ENCODE measurements around the gene EPHB1. TPM values are rescaled to one million over a fixed set of nuclear protein-coding genes. Genes with fewer than 3 reads are reported as not detected.

EPHB1 gene
- total RNA-seq, 1 donor from 2014 or later = 1.8 TPM

DNA sequence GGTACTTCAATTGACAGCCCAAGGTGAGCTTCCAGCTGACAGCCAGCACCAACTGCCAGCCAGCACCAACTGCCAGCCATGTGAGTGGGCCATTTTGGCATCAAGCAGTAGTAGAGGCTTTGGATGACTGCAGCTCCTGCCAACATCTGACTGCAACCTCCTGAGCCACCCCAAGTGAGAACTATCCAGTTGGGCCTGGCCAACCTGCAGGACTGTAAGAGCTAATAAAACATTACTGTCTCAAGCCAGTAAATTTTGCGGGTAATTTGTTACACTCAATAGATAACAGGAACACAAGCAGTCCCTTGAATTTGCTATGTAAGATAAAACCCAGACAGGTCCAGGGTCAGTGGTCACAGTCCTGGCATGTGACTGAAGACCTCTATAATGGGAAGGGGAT, 29.7 kb downstream of the EPHB1 start:
- H3K27me3 Mint-ChIP-seq = peaks cover 8% of the 10 kb centered on the region
- no peaks in the 10 kb centered on the region for H3K9me3 Mint-ChIP-seq (ENCODE audit: low read depth)

DNA sequence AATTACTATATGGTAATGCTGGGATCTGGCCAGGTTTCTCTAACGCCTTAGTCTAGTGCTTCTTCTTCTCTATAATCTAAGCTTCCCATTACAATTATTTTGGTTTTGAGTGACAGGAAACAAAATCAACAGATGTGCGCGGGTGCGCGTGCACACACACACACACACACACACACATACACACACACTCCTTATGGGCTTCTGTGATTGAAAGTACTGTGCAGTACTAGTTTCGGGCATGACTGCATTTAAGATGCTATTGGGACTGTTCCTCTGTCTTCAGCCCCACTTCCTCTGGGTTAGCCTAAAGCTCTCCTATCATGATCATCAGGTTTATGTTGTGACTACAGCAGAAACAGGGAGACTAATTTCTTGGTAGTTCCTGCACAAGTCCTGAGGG, 32.2 kb downstream of the EPHB1 start:
- H3K36me3 Mint-ChIP-seq (ENCODE audit: insufficient read depth) = no peaks in the 10 kb centered on the region
- TF ChIP-seq, protein P1, sequence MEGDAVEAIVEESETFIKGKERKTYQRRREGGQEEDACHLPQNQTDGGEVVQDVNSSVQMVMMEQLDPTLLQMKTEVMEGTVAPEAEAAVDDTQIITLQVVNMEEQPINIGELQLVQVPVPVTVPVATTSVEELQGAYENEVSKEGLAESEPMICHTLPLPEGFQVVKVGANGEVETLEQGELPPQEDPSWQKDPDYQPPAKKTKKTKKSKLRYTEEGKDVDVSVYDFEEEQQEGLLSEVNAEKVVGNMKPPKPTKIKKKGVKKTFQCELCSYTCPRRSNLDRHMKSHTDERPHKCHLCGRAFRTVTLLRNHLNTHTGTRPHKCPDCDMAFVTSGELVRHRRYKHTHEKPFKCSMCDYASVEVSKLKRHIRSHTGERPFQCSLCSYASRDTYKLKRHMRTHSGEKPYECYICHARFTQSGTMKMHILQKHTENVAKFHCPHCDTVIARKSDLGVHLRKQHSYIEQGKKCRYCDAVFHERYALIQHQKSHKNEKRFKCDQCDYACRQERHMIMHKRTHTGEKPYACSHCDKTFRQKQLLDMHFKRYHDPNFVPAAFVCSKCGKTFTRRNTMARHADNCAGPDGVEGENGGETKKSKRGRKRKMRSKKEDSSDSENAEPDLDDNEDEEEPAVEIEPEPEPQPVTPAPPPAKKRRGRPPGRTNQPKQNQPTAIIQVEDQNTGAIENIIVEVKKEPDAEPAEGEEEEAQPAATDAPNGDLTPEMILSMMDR (IDR thresholded peaks at IDR 0.05; ENCODE audit: unreplicated experiment) = no peak
- H3K27me3 Mint-ChIP-seq = peaks cover 11% of the 10 kb centered on the region
- no peaks in the 10 kb centered on the region for H3K4me1 Mint-ChIP-seq (ENCODE audit: low read depth)
- no peak for DNase-seq (ENCODE audit: low spot score, unreplicated experiment)
- no peaks in the 10 kb centered on the region for H3K9me3 Mint-ChIP-seq (ENCODE audit: low read depth)
- H3K27ac Mint-ChIP-seq = no peak overlapping the region
- H3K4me3 Mint-ChIP-seq (ENCODE audit: low read depth) = no peak overlapping the region

More for the DNA sequence above, 29.7 kb downstream of the EPHB1 start:
- Mint-ChIP-seq H3K4me3 (ENCODE audit: low read depth) (no peak overlapping the region), H3K4me1 (ENCODE audit: low read depth) (no peaks in the 10 kb centered on the region), H3K27ac (no peak overlapping the region), H3K36me3 (ENCODE audit: insufficient read depth) (no peaks in the 10 kb centered on the region)
- TF ChIP-seq, protein P1 (IDR thresholded peaks at IDR 0.05; ENCODE audit: unreplicated experiment) = no peak
- no peak for DNase-seq (ENCODE audit: low spot score, unreplicated experiment)

DNA sequence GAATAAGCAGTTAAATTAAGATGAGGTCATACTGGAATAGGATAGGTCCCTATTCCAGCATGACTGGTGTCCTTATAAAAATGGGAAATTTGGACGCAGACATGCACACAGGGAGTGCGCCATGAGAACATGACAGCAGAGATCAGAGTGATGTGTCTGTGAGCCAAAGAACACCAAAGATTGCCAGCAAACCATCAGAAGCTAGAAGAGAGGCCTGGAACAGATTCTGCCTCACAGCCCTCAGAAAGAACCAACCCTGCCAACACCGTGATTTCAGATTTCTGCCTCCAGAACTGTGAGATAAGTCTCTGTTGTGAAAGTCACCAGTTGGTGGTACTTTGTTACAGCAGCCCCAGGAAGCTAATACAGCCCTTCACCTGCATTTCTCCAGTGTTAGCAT, 34.7 kb downstream of the EPHB1 start:
- Mint-ChIP-seq H3K4me3 (ENCODE audit: low read depth) (no peak overlapping the region), H3K27ac (no peak overlapping the region), H3K9me3 (ENCODE audit: low read depth) (no peaks in the 10 kb centered on the region), H3K27me3 (peaks cover 24% of the 10 kb centered on the region), H3K4me1 (ENCODE audit: low read depth) (no peaks in the 10 kb centered on the region), H3K36me3 (ENCODE audit: insufficient read depth) (no peaks in the 10 kb centered on the region)
- no peak for DNase-seq (ENCODE audit: low spot score, unreplicated experiment)
- TF ChIP-seq, protein P1 (IDR thresholded peaks at IDR 0.05; ENCODE audit: unreplicated experiment) = no peak

DNA sequence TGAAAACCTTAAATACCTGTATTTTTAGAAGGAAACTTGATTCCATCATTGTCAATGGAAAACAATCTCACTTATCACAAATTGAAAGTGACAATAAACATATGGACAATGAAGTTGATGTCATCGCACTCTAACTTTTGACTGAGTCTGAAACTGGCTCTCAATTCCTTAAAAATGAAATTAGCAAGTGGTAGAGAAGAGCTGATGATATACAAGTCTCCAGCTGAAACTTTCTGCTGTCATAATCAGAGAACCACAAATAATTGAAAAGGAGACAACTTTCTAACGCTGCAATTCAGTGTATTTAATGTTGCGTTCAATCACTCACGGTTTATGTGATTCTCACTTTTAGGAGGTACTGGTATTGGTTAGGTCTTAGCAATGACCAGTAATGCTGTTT, 37.5 kb downstream of the EPHB1 start:
- Mint-ChIP-seq H3K4me3 (ENCODE audit: low read depth) (no peak overlapping the region), H3K4me1 (ENCODE audit: low read depth) (no peaks in the 10 kb centered on the region), H3K27ac (no peak overlapping the region), H3K36me3 (ENCODE audit: insufficient read depth) (no peaks in the 10 kb centered on the region), H3K9me3 (ENCODE audit: low read depth) (no peaks in the 10 kb centered on the region), H3K27me3 (peaks cover 25% of the 10 kb centered on the region)
- TF ChIP-seq, protein P1 (IDR thresholded peaks at IDR 0.05; ENCODE audit: unreplicated experiment) = no peak
- DNase-seq (ENCODE audit: low spot score, unreplicated experiment) = no peak

DNA sequence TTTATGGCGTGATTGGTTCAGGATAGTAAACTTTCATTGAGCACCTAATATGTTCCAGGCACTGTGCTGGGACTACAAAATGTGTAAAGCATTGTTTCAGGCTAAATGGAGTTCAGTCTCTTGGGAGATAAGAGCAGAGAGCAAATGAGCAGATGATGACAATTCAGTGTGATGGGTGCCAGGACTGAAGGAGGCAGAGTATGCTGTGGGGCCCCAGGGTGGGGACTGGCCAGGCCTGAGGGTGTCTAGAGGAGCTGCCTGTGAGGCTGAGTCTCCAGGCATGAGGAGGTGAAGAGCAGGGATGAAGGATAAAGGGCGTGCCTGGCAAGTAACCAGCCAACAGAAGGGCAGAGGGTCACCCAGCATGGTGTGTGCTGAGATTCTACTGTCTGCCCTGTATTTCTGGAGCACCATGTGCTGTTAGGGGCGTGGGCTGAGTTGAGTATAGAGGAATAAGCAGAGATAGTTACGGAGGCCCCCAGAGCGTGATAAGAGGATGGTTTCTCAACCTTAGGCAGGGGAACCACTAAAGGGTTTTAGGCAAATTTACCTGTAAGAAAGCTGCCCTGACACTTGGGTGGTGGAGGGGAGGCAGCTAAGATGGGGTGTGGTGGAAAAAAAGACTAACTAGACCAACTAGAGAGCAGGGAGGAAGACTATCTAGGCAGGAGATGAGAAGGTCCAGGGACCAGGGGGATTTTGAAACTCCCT, 38.5 kb downstream of the EPHB1 start:
- Mint-ChIP-seq H3K27me3 (peaks cover 17% of the 10 kb centered on the region), H3K27ac (no peak overlapping the region), H3K4me3 (ENCODE audit: low read depth) (no peak overlapping the region), H3K9me3 (ENCODE audit: low read depth) (no peaks in the 10 kb centered on the region), H3K4me1 (ENCODE audit: low read depth) (no peaks in the 10 kb centered on the region), H3K36me3 (ENCODE audit: insufficient read depth) (no peaks in the 10 kb centered on the region)
- DNase-seq (ENCODE audit: low spot score, unreplicated experiment) = no peak
- TF ChIP-seq, protein P1 (IDR thresholded peaks at IDR 0.05; ENCODE audit: unreplicated experiment) = no peak
